VCaP (cell line): ENCODE data around the gene ADGRL3.
"Not testable (repeated sequence)": the region's sequence is repeated elsewhere in the genome, so short reads cannot be mapped to it uniquely, and the experiment has no call there.

Experiments
- H3K27ac ChIP-seq: fragments of 450-650 bp; 2 replicates; pipeline ENCODE4 v1.5.1; 2017
- TF ChIP-seq, protein P1 (sequence below): fragments of 450-650 bp; conservative IDR thresholded peaks from 2 replicates; pipeline ENCODE4 v1.5.1; 2017; ENCODE audit warnings: mild to moderate bottlenecking, moderate library complexity

The ADGRL3 gene

DNA sequence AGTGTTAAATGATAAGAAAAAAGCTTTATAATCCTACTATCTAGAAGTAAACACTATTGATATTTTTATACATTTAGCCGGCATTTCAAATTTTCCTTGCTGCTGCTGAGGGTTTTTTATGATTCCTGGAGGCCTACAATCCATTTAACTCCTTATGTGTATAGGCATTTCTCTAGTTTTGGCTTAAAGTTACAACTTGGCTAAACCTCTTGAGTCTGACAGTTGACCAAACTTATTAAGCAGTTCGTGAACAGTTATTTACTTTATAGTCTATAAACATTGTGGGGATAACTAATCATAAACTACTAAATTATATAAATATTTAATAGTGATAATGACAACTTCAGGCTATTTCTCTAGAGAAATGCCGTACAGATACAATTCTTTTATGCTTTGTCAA, 141.9 kb downstream of the ADGRL3 start:
- H3K27ac ChIP-seq, result no peak overlapping the region
- TF ChIP-seq, protein P1, sequence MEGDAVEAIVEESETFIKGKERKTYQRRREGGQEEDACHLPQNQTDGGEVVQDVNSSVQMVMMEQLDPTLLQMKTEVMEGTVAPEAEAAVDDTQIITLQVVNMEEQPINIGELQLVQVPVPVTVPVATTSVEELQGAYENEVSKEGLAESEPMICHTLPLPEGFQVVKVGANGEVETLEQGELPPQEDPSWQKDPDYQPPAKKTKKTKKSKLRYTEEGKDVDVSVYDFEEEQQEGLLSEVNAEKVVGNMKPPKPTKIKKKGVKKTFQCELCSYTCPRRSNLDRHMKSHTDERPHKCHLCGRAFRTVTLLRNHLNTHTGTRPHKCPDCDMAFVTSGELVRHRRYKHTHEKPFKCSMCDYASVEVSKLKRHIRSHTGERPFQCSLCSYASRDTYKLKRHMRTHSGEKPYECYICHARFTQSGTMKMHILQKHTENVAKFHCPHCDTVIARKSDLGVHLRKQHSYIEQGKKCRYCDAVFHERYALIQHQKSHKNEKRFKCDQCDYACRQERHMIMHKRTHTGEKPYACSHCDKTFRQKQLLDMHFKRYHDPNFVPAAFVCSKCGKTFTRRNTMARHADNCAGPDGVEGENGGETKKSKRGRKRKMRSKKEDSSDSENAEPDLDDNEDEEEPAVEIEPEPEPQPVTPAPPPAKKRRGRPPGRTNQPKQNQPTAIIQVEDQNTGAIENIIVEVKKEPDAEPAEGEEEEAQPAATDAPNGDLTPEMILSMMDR, result no peak

DNA sequence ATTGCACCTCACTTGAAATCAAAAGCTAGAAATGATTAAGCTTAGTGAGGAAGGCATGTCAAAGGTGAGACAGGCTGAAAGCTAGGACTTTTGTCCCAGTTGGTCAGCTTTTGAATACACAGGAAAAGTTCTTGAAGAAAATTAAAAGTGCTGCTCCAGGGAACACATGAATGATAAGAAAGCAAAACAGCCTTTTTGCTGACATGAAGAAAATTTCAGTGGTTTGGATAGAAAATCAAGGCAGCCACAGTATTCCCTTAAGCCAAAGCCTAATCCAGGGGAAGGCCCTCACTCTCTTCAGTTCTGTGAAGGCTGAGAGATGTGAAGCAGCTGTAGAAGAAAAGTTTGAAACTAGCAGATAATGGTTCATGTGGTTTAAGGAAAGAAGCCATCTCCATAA, 150.8 kb downstream of the ADGRL3 start:
- TF ChIP-seq, protein P1, result no peak
- no peak overlapping the region for H3K27ac ChIP-seq

DNA sequence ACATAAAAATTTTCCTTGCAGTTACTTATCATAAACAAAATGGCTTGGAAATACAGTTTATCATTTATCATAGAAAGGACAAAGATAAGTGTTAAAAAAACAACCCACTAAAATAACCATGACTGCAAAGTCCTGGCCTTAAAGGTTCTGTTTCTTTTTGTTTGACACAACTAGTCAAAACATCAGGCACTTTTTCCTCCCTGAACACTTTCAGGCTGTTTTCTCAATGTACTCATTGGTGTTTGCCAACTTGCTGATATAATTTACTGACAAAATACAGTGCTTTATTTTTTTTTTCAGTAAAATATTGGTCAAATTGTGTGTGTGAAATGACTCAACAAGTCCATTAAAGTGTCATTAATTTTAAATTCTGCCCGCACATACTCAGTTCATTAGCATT, 156.6 kb downstream of the ADGRL3 start:
- TF ChIP-seq, protein P1, result no peak
- no peak overlapping the region for H3K27ac ChIP-seq

DNA sequence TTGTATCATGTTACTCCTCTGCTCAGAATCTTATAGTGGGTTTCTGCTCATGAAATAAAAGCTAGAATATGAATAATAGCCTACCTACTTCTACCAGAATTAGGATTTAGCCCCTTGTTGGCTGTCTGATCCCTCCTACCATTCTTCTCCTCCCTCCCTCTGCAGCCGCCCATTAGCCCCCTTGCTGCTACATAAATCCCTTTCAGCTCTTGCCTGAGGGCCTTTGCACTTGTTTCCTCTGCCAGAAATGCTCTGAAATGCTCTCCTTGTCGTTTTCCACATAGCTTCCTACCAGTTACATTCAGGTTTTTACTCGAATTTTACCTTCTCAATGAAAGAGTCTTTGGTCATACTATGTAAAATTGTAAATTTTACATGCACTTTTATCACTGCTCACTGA, 159.2 kb downstream of the ADGRL3 start:
- H3K27ac ChIP-seq, result no peak overlapping the region
- TF ChIP-seq, protein P1, result no peak

DNA sequence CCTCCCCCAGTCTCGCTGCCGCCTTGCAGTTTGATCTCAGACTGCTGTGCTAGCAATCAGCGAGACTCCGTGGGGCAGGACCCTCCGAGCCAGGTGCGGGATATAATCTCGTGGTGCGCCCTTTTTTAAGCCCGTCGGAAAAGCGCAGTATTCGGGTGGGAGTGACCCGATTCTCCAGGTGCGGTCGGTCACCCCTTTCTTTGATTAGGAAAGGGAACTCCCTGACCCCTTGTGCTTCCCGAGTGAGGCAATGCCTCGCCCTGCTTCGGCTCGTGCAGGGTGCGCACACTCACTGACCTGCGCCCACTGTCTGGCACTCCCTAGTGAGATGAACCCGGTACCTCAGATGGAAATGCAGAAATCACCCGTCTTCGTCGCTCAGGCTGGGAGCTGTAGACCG, 172.7 kb downstream of the ADGRL3 start:
- H3K27ac ChIP-seq, result not testable (repeated sequence)

DNA sequence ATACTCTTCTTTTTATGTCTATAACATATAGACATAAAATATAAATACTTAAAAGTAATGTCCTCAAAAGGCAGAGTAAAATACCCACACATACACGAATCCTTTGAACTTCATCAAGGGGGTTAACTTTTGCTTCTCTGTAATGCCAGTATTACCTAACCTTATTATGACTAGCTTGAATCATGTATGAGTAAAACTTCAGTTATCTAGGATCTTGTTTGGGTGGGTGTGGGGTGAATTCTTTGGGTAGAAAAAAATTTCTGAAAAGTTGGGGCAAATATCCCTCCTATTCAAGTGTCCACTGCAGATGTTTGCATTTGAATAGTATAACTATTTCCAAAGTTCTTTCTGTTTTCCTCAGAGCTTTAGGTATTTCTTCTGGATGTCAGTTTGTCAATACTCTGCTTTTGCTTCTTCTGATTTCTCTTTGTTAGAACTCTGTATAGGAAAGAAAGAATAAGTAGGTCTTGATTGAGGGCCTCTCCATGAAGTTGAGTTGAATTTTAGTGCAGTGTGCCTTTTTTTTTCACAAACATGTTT, 173.8 kb downstream of the ADGRL3 start:
- TF ChIP-seq, protein P1, result no peak
- H3K27ac ChIP-seq, result no peak overlapping the region

DNA sequence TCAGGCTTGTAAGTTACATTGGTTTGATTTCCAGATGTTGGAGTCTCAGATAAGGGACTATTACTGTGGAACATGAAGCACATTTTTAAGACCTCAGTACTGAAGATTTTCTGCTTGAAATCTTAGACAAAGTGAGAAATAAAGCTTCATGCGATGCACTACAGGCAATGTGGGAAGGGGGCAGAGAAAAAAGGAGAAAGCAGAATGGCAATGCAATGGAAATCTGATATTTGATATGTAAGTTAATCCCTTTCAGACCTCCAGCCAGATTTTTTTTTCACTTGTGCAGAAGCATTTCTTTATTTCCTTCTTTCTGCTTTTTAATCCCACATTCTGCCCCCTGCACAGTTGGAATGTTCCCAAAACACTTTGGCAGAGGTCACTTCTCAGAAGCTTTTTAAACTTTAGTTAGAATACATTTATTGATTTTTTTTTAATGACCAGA, 174.3 kb downstream of the ADGRL3 start:
- no peak overlapping the region for H3K27ac ChIP-seq
- TF ChIP-seq, protein P1, result no peak

DNA sequence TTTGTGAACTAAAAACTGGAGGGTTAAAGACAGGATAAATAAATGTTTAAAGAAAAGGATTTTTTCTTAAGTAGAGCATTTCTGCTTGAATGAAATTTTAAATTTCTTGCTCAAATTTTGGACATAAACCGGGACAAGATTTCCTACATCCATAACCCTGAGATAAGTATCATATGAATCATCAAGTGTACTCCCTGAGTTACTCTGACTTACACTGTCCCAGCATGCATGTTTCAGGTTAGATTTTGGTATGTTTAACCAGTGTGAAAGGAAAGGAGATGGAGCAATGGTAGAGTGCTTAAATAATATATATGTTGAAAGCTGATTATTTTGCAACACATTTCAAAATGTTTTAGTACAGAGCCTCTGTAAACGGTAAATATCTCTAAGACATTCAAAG, 175.2 kb downstream of the ADGRL3 start:
- no peak overlapping the region for H3K27ac ChIP-seq
- TF ChIP-seq, protein P1, result no peak
